GM12878 (cell line): ENCODE data around the gene XRCC6. TPM values are rescaled to one million over a fixed set of nuclear protein-coding genes. Genes with fewer than 3 reads are reported as not detected.
"Not testable (repeated sequence)": the region's sequence is repeated elsewhere in the genome, so short reads cannot be mapped to it uniquely, and the experiment has no call there.

Experiments
- ATAC-seq: fragments of 200-7000 bp; cut with Tn5 transposase; 3 replicates; pipeline ENCODE4 v1.9.1; 2020; ENCODE audit warnings: mild to moderate bottlenecking, moderate library complexity
- BruUV-seq: library from RNA; stranded (reverse); fragments of 400-500 nt; replicated peaks from 2 replicates; lab custom pipeline; 2021; lab: Mats Ljungman, UMichigan
- CTCF ChIA-PET: fragments of 300-600 bp; sonication (Branson Sonifier 250); formaldehyde crosslinking; extraction: SDS; loops from one replicate; lab custom pipeline; 2021; ENCODE audit warnings: inconsistent platforms; lab: Yijun Ruan, JAX
- POLR2A ChIA-PET: fragments of 350-600 bp; formaldehyde crosslinking; extraction: SDS; loops from one replicate; lab custom pipeline; 2021; ENCODE audit warnings: inconsistent platforms; lab: Charles Lee
- RAD21 ChIA-PET: fragments of 300-600 bp; sonication (Branson Sonifier 250); formaldehyde crosslinking; loops from one replicate; lab custom pipeline; 2023; ENCODE audit warnings: antibody characterized with exemption; ENCODE audit not compliant: unreplicated experiment; lab: Charles Lee
- SMC1A ChIA-PET: fragments of 300-600 bp; sonication (Branson Sonifier 250); formaldehyde crosslinking; loops from one replicate; lab custom pipeline; 2023; ENCODE audit not compliant: unreplicated experiment, uncharacterized antibody; lab: Charles Lee
- DNase-seq: peaks from one replicate; pipeline ENCODE4 v3.0.0-alpha.2; 2011; ENCODE audit warnings: low read depth, low spot score
- FAIRE-seq: peaks from 3 replicates; lab custom pipeline; 2011; peaks lifted over from hg19 to GRCh38; lab: Jason Lieb, UNC
- H2AFZ ChIP-seq: 2 replicates; pipeline ENCODE4 v1.6.0; 2011; ENCODE audit warnings: low read depth, low read length, control low read depth; ENCODE audit not compliant: control insufficient read depth
- H3K27ac ChIP-seq: 2 replicates; pipeline ENCODE4 v1.5.1; 2011; ENCODE audit warnings: control low read depth; ENCODE audit not compliant: control insufficient read depth, insufficient read depth
- H3K27me3 ChIP-seq, 2 experiments: replicated peaks in 1 of 2; 2 replicates each; pipeline versions ENCODE4 v1.6.0 to v1.6.1; 2011; ENCODE audit warnings: low read length in 1 of 2; ENCODE audit not compliant: control insufficient read depth in 2 of 2, insufficient read depth in 2 of 2
- H3K36me3 ChIP-seq, 2 experiments: 2 replicates each; pipeline ENCODE4 v1.5.1; 2011; ENCODE audit warnings: low read length in 1 of 2; ENCODE audit not compliant: control insufficient read depth in 2 of 2, insufficient read depth in 2 of 2
- H3K4me1 ChIP-seq: 2 replicates; pipeline ENCODE4 v1.6.1; 2011; ENCODE audit warnings: mild to moderate bottlenecking, low read length, moderate library complexity, mixed read lengths; ENCODE audit not compliant: control insufficient read depth, insufficient read depth
- H3K4me2 ChIP-seq: 2 replicates; pipeline ENCODE4 v1.6.0; 2011; ENCODE audit warnings: control low read depth; ENCODE audit not compliant: control insufficient read depth, insufficient read depth
- H3K4me3 ChIP-seq: fragments of 200-600 bp; sonication (generic); 2 replicates; pipeline ENCODE4 v1.5.1; 2016
- H3K79me2 ChIP-seq: 2 replicates; pipeline ENCODE4 v1.6.0; 2011; ENCODE audit warnings: low read length; ENCODE audit not compliant: control insufficient read depth, insufficient read depth
- H3K9ac ChIP-seq: 2 replicates; pipeline ENCODE4 v1.8.0; 2011; ENCODE audit warnings: low read length, control low read depth, mixed read lengths; ENCODE audit not compliant: control insufficient read depth, insufficient read depth
- H3K9me3 ChIP-seq: replicated peaks from 3 replicates; pipeline ENCODE4 v1.5.1; 2011; ENCODE audit warnings: mild to moderate bottlenecking, low read length; ENCODE audit not compliant: control insufficient read depth, insufficient read depth
- H4K20me1 ChIP-seq: 2 replicates; pipeline ENCODE4 v1.6.0; 2011; ENCODE audit not compliant: control insufficient read depth, insufficient read depth
- BHLHE40 ChIP-seq, 2 experiments: fragments of 450-650 bp in 1 of 2; IDR thresholded peaks; 2 replicates each; pipeline ENCODE4 v1.6.1; 2011 to 2017; ENCODE audit warnings: low read depth in 2 of 2, borderline replicate concordance in 1 of 2, improper control_type of control experiment in 1 of 2, low read length in 1 of 2, mild to moderate bottlenecking in 1 of 2
- CEBPB ChIP-seq, 2 experiments: fragments of 150-350 bp in 1 of 2; IDR thresholded peaks; 2 replicates each; pipeline ENCODE4 v1.6.1; 2012 to 2014; ENCODE audit warnings: low read depth in 2 of 2, low read length in 2 of 2, borderline replicate concordance in 1 of 2, inconsistent platforms in 1 of 2
- CREB1 ChIP-seq: IDR thresholded peaks from 2 replicates; pipeline ENCODE4 v1.6.1; 2012; ENCODE audit warnings: low read depth, mild to moderate bottlenecking, inconsistent platforms
- LARP7 ChIP-seq: fragments of 450-650 bp; IDR thresholded peaks from 2 replicates; pipeline ENCODE4 v1.6.1; 2017; ENCODE audit warnings: mild to moderate bottlenecking
- MXI1 ChIP-seq: fragments of 150-350 bp; IDR thresholded peaks from 2 replicates; pipeline ENCODE4 v1.6.1; 2011; ENCODE audit warnings: low read depth, mild to moderate bottlenecking, inconsistent platforms, low read length, improper control_type of control experiment
- MYC ChIP-seq: IDR thresholded peaks from 2 replicates; pipeline ENCODE4 v1.6.1; 2011; ENCODE audit warnings: mild to moderate bottlenecking, low read length, moderate library complexity, inconsistent platforms; ENCODE audit not compliant: insufficient read depth, insufficient replicate concordance, insufficient read length, severe bottlenecking
- NR2F1 ChIP-seq: fragments of 450-650 bp; conservative IDR thresholded peaks from 2 replicates; pipeline ENCODE4 v1.6.1; 2017; ENCODE audit warnings: mild to moderate bottlenecking
- WGBS: methylation state at CpG from one replicate; pipeline ENCODE4 v1.1.6; 2016; ENCODE audit warnings: low lambda C conversion rate; ENCODE audit not compliant: insufficient replicate concordance, insufficient coverage; ENCODE audit errors: missing lambda C conversion rate; 5-methylcytosine and 5-hydroxymethylcytosine counted together
- in situ Hi-C: fragments of 300-500 bp; cut with MboI; formaldehyde crosslinking; loops from 9 replicates; pipeline ENCODE4 v1.14.3; 2018; ENCODE audit warnings: mixed read lengths
- intact Hi-C: fragments of 100-400 bp; cut with micrococcal nuclease; formaldehyde crosslinking; loops from one replicate; pipeline ENCODE4 v1.14.2; 2022; ENCODE audit not compliant: unreplicated experiment
- polyA plus RNA-seq, 11 experiments: library from polyadenylated mRNA; depleted of rRNA in 4 of 11; unstranded in 6 of 11; stranded (reverse) in 5 of 11; fragments of >200 nt; fragmentation: Nextera tagmentation in 4 of 11; fragmentation: Illumina TruSeq in 1 of 11; extraction: Ambion mirVana in 4 of 11; extraction: Trizol in 1 of 11; gene quantifications; 1 replicate in 1 of 11; 2 replicates in 10 of 11; pipeline versions ENCODE4 v1.2.1 to v1.2.3, GENCODE V29; 2011 to 2016; ENCODE audit warnings: inconsistent platforms in 2 of 11, missing spikeins in 2 of 11, low read depth in 1 of 11
- total RNA-seq, 4 experiments: library from RNA; depleted of rRNA in 3 of 4; stranded (reverse); fragments of >200 nt in 3 of 4; fragmentation: Illumina TruSeq in 1 of 4; extraction: Trizol in 1 of 4; gene quantifications; 2 replicates each; pipeline versions ENCODE4 v1.2.1 to v1.2.3, GENCODE V29; 2013 to 2021
- TF ChIP-seq, protein P1 (sequence below): fragments of 450-650 bp; IDR thresholded peaks from 2 replicates; pipeline ENCODE4 v1.6.1; 2016; ENCODE audit warnings: mild to moderate bottlenecking
- TF ChIP-seq, protein P2 (sequence below): IDR thresholded peaks from 2 replicates; pipeline ENCODE4 v1.6.1; 2012; ENCODE audit warnings: low read depth, low read length, improper control_type of control experiment

The XRCC6 gene
- total and polyA plus RNA-seq, 10 of the 15 experiments (the other 5 are each of a cell fraction or from before 2014, with no cell fraction given), result 186 to 718 (median 348) TPM

DNA sequence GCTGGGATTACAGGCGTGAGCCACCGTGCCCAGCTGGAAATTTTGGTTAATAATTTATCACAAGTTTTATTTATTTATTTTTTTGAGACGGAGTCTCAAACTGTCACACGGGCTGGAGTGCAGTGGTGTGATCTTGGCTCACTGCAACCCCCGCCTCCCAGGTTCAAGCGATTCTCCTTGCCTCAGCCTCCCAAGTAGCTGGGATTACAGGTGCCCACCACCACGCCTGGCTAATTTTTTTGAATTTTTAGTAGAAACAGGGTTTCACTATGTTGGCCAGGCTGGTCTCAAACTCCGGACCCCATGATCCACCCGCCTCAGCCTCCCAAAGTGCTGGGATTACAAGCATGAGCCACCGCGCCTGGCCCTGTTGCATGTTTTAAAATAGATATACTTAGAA, 65.8 kb downstream of the XRCC6 start:
- Histone ChIP-seq H3K4me2 (peak overlapping the region; percentile 89), H3K27ac (0 out of 2 replicates have a peak overlapping the region, but pooled peaks have one; percentile 98), H3K9ac (peak overlapping the region; percentile 90; the same call in 1 of the 2 replicates), H3K4me3 (peak overlapping the region; percentile 87), H3K79me2 (peaks cover 71% of the 10 kb centered on the region)
- ATAC-seq, in situ Hi-C loops, H3K36me3 ChIP-seq, H2AFZ ChIP-seq, H3K27me3 ChIP-seq, DNase-seq, H4K20me1 ChIP-seq, intact Hi-C loops, BruUV-seq, H3K9me3 ChIP-seq, FAIRE-seq, H3K4me1 ChIP-seq: not testable (repeated sequence)
- TF ChIP-seq, protein P1, sequence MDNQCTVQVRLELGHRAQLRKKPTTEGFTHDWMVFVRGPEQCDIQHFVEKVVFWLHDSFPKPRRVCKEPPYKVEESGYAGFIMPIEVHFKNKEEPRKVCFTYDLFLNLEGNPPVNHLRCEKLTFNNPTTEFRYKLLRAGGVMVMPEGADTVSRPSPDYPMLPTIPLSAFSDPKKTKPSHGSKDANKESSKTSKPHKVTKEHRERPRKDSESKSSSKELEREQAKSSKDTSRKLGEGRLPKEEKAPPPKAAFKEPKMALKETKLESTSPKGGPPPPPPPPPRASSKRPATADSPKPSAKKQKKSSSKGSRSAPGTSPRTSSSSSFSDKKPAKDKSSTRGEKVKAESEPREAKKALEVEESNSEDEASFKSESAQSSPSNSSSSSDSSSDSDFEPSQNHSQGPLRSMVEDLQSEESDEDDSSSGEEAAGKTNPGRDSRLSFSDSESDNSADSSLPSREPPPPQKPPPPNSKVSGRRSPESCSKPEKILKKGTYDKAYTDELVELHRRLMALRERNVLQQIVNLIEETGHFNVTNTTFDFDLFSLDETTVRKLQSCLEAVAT, result peak; percentile 42; the same call in 1 of the 2 replicates
- ChIA-PET SMC1A (interaction anchor here (1.0 to 3.5 kb wide), 2 partner anchors 11 to 260 kb away, joined by 4 to 20 read pairs; partner anchors contain the start of genes CENPM and MEI1), RAD21 (interaction anchor here (1.2 to 1.6 kb wide), 4 partner anchors 10 to 114 kb away, joined by 4 to 5 read pairs (median 4); partner anchors contain the start of gene CCDC134), CTCF (interaction anchor here (0.7 to 2.8 kb wide), 4 partner anchors 10 to 60 kb away, joined by 3 to 21 read pairs (median 6); partner anchors contain the start of gene MEI1), POLR2A (interaction anchor here (0.7 to 2.0 kb wide), 5 partner anchors 17 to 143 kb away, joined by 3 to 6 read pairs (median 3); partner anchors contain the start of genes DESI1, POLR3H and XRCC6)
- 93% methylated on average over 11 of the region's 11 CpGs for WGBS

DNA sequence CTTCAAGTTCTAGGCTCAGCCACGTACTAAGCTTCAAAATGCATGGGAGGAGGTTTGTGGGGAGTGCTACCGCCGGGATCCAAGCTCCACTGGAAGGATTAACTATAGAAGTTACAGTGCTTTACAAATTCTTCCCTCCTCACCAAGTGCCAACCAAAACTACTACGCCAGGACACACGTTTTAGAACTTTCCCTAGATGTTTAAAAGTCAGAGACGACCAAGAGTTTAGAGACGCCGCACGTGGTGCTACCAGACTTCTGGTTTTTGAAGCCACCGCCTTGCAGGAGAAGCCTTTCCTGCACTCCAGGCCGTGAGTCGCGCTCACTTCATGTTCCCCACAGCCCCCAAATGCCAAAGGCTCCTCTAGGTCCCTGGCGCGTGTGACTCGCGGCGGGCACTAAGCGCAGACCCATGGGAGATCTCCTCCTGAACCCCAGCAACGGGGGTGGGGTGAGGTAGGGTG, 66.8 kb downstream of the XRCC6 start:
- CTCF ChIA-PET, result interaction anchor here (1.7 to 2.8 kb wide), 4 partner anchors 9 to 59 kb away, joined by 5 to 21 read pairs (median 11); partner anchors contain the start of gene MEI1
- Histone ChIP-seq H3K4me2 (peak overlapping the region; percentile 89), H3K36me3 (no peaks in the 10 kb centered on the region), H3K27me3 (no peaks in the 10 kb centered on the region), H3K9ac (peak overlapping the region; percentile 90), H3K9me3 (no peaks in the 10 kb centered on the region), H3K4me3 (peak overlapping the region; percentile 87), H4K20me1 (no peaks in the 10 kb centered on the region; the same call in 1 of the 2 replicates), H3K79me2 (peaks cover 61% of the 10 kb centered on the region), H3K4me1 (peaks cover 3% of the 10 kb centered on the region; the same call in 1 of the 2 replicates), H2AFZ (no peak overlapping the region; the same call in 1 of the 2 replicates), H3K27ac (peak overlapping the region; percentile 98)
- SMC1A ChIA-PET, result interaction anchor here (0.8 to 3.5 kb wide), 4 partner anchors 10 to 259 kb away, joined by 3 to 20 read pairs (median 4); partner anchors contain the start of genes CENPM and MEI1
- DNase-seq (no peak), ATAC-seq (peak; percentile 52), FAIRE-seq (no peak)
- BruUV-seq, result TSS peak; percentile 74
- in situ Hi-C loops (no loop called here), intact Hi-C loops (no loop called here)
- POLR2A ChIA-PET, result interaction anchor here (0.5 to 2.9 kb wide), 9 partner anchors 10 to 399 kb away, joined by 3 to 15 read pairs (median 4); partner anchors contain the start of genes CCDC134, DESI1, MEI1 and POLR3H
- under 1% methylated on average over 20 of the region's 20 CpGs for WGBS
- RAD21 ChIA-PET, result interaction anchor here (1.1 to 2.0 kb wide), 7 partner anchors 9 to 238 kb away, joined by 3 to 5 read pairs (median 4); partner anchors contain the start of genes CCDC134, DESI1 and XRCC6
- TF ChIP-seq MXI1 (peak; percentile 71), CREB1 (no peak), NR2F1 (no peak), LARP7 (no peak), CEBPB (IDR thresholded peaks at IDR 0.05; ENCODE audit: borderline replicate concordance in 1 of 2, low read depth in 2 of 2, low read length in 2 of 2) (no peak), MYC (peak; percentile 3), BHLHE40 (IDR thresholded peaks at IDR 0.05; ENCODE audit: borderline replicate concordance in 1 of 2, low read depth in 2 of 2, low read length in 1 of 2) (peak in 1 of 2 experiments; percentile 21; a peak in 1 of 4 replicates)
- TF ChIP-seq, protein P2, sequence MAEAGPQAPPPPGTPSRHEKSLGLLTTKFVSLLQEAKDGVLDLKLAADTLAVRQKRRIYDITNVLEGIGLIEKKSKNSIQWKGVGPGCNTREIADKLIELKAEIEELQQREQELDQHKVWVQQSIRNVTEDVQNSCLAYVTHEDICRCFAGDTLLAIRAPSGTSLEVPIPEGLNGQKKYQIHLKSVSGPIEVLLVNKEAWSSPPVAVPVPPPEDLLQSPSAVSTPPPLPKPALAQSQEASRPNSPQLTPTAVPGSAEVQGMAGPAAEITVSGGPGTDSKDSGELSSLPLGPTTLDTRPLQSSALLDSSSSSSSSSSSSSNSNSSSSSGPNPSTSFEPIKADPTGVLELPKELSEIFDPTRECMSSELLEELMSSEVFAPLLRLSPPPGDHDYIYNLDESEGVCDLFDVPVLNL, result 0 out of 2 replicates have a peak, but pooled peaks have one; percentile 49
